Stimulated activated CD8-positive, alpha-beta memory T cell treated with anti-CD3 and anti-CD28 coated beads, Interleukin-15, amount 100 ng/mL, for 4 hours (primary cell): ENCODE data around the gene MEIKIN.
"Not testable (repeated sequence)": the region's sequence is repeated elsewhere in the genome, so short reads cannot be mapped to it uniquely, and the experiment has no call there.

Source experiments
- DNase-seq, 2 donors: peaks; one replicate each; pipeline ENCODE4 v3.0.0-alpha.2; 2020; ENCODE audit warnings: low read depth in 2 of 2

Gene MEIKIN

GRCh38 chr5:131906668-131907067, 38.8 kb downstream of the MEIKIN start:
- DNase-seq, result no peak

GRCh38 chr5:131902266-131902665, 43.2 kb downstream of the MEIKIN start:
- DNase-seq, result not testable (repeated sequence)

DNA sequence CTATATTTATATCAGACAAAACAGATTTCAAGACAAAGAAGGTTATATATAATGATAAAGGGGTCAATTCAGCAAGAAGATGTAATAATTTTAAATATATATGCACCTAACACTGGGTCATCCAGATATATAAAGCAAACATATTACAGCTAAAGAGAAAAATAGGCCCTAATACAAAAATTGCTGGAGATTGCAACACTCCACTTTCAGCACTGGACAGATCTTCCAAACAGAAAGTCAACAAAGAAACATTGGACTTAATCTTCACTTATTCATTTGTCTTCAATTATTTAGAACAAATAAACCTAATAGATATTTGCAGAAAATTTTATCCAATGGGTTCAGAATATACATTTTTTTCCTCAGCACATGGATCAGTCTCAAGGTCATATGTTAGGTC, 45.8 kb downstream of the MEIKIN start:
- DNase-seq, result no peak

- DNase-seq, result no peak
These were observed 61.5 kb downstream of the MEIKIN start for GRCh38 chr5:131883984-131884383.

DNA sequence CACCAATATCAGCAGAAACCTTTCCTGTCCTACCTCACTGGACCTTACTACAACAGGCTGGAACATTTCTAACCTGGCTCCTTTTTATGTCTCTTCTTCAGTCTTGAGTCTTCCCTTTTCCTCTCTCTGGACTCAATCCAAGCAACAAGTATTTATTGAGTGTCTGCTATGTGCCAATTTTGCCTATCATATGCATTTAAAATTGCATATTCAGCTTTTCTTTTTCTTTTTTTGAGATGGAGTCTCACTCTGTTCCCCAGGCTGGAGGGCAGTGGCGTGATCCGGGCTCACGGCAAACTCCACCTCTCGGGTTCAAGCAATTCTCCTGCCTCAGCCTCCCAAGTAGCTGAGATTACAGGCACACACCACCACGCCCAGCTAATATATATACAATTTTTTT, 65.8 kb downstream of the MEIKIN start:
- DNase-seq, result no peak

DNA sequence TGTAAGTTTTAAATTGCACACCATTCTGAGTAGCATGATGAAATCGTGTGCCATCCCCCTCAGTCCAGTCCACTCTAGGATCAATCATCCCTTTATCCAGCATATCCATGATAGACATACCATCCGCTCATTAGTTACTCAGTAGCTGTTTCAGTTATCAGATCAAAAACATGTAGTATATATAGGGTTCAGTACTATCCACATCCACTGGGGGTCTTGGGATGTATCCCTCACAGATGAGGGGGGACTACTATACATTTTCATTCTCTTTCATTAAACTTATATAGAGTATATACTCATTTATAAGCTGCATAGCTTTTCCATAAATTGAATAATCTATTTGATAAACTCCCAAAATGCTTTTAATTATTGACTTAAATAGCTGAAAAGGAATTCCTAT, 67.6 kb downstream of the MEIKIN start:
- DNase-seq, result no peak

DNA sequence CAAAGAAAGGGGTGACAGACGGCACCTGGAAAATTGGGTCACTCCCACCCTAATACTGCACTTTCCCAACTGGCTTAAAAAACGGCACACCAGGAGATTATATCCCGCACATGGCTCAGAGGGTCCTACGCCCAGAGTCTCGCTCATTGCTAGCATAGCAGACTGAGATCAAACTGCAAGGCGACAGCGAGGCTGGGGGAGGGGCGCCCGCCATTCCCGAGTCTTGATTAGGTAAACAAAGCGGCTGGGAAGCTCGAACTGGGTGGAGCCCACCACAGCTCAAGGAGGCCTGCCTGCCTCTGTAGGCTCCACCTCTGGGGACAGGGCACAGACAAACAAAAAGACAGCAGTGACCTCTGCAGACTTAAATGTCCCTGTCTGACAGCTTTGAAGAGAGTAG, 74.2 kb downstream of the MEIKIN start:
- not testable (repeated sequence) for DNase-seq

GRCh38 chr5:131867524-131867923, 77.9 kb downstream of the MEIKIN start:
- DNase-seq, result no peak

DNA sequence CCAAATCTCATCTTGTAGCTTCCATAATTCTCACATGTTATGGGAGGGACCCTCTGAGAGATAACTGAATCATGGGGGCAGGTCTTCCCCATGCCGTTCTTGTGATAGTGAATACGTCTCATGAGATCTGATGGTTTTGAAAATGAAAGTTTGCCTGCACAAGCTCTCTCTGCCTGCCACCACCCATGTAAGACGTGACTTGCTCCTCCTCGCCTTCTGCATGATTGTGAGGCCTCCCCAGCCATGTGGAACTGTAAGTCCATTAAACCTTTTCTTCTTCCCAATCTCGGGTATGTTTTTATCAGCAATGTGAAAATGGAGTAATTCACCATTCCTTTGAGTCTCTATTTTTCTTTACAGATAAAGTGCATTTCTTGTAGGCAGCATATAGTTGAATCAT, 81.8 kb downstream of the MEIKIN start:
- DNase-seq, result no peak

GRCh38 chr5:131857388-131857787, 88.1 kb downstream of the MEIKIN start:
- DNase-seq, result no peak

- DNase-seq, result no peak
These were observed 90.0 kb downstream of the MEIKIN start for GRCh38 chr5:131855452-131855851.

DNA sequence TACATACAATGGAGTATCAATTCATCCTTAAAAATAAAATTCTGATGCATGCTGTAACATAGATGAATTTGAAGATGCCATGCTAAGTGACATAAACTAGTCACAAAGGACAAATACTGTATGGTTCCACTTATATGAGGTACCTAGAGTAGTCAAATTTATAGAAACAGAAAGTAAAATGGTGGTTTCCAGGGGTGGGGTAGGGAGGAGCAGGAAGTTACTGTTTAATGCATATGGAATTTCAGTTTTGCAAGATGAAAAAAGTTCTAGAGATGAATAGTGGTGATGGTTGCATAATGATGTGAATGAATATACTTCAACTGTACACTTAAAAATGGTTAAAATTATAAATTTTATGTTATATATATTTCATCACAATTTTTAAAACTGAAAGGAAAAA, 91.3 kb downstream of the MEIKIN start:
- no peak for DNase-seq

- no peak for DNase-seq
These were observed 96.8 kb downstream of the MEIKIN start for GRCh38 chr5:131848662-131849061.

- no peak for DNase-seq
These were observed 98.9 kb downstream of the MEIKIN start for GRCh38 chr5:131846536-131846935.

DNA sequence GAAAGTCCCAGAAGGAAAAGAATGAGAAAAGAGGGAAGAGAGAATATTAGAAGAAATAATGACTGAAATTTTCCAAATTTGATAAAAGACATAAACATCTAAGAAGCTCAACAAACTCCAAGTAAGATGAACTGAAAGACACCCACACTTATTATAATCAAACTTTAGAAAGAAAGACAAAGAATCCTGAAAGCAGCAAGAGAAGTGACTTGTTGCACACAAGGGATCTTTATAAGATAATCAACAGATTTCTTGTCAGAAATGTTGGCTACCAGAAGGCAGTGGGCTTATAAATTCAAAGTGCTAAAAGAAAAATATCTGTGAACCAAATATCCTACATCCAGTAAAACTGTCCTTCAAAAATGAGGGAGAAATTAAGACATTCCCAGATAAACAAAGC, 99.6 kb downstream of the MEIKIN start:
- no peak for DNase-seq

DNA sequence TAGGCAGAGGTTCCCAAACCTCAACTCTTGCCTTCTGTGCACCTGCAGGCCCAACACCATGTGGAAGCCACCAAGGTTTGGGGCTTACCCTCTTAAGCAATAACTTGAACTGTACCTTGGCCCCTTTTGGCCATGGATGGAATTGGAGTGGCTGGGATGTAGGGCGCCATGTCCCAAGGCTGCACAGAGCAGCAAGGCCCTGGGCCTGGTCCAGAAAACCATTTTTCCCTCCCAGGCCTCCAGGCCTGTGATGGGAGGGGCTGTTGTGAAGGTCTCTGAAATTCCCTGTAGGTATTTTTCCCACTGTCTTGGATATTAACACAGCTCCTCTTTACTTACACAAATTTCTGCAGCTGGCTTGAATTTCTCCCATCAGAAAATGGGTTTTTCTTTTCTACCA, 102.5 kb downstream of the MEIKIN start:
- not testable (repeated sequence) for DNase-seq

DNA sequence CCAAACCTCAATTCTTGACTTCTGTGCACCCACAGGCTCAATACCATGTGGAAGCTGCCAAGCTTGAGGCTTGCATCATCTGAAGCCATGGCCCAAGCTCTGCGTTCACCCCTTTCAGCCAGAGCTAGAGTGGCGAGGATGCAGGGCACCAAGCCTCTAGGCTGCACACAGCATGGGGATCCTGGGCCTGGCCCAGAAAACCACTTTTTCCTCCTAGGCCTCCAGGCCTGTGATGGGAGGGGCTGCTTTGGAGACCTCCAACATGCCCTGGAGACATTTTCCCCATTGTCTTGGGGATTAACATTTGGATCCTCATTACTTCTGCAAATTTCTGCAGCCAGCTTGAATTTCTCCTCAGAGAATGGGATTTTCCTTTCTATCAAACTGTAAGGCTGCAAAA, 112.8 kb downstream of the MEIKIN start:
- not testable (repeated sequence) for DNase-seq

DNA sequence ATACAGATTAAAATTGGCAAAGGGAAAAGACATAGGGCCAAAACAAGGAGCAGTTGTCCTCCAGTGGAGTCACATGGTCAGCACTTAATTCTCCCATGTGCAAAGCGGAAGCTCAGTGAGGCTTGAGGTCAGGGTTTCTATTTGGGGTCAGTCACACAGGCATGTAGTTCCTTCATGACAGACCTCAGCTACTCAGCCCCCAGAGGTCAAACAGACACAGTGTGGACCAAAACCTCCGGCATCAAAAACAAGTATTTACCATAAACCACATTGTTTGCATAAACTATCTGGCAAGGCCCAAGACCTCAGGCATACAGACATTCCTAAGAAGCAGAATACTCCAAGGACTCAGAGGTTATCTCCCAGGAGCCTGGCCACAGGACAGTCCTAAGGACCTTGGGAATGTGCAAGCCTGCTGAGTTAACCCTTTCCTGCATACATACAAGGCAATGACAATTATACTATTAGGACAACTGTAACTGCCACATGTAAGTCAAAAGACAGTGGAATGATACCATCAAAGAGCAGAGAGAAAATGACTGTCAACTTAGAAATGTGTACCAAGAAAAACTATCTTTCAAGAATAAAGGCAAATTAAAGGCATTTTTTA, 120.0 kb downstream of the MEIKIN start:
- no peak for DNase-seq

DNA sequence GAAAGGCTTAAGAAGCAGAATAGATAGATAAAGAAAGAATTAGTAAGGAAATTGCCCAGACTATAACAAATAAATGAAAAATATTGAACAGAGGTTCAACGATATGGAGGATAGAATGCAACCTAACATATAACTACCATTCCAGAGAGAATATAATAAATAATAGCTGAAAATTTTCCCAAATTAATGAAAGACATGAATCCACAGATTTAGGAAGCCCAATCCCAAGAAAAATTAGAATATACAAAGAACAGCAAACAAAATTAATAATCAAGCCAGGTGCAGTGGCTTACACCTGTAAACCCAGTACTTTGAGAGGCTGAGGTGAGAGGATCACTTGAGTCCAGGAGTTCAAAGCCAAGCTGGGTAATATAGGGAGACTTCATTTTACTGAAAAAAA, 120.8 kb downstream of the MEIKIN start:
- DNase-seq, result no peak

DNA sequence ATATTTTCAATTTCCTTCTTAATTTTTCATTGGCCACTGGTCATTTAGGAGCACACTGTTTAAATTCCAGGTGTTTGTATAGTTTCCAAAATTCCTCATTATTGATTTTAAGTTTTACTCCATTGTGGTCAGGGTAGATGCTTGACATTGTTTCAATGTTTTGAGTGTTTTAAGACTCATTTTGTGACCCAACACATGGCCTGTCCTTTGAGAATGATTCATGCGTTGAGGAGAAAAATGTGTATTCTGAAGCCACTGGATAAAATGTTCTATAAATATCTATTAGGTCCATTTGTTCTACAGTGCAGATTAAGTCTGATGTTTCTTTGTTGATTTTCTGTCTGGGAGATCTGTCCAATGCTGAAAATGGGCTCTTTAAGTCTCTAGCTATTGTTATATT, 124.2 kb downstream of the MEIKIN start:
- no peak for DNase-seq

- no peak for DNase-seq
These were observed 127.3 kb downstream of the MEIKIN start for GRCh38 chr5:131818001-131818724.

GRCh38 chr5:131814990-131815389, 130.5 kb downstream of the MEIKIN start:
- no peak for DNase-seq

GRCh38 chr5:131812371-131813160, 132.9 kb downstream of the MEIKIN start:
- DNase-seq, result no peak
